ENCODE results near the gene TENT5C.

Gene TENT5C

DNA sequence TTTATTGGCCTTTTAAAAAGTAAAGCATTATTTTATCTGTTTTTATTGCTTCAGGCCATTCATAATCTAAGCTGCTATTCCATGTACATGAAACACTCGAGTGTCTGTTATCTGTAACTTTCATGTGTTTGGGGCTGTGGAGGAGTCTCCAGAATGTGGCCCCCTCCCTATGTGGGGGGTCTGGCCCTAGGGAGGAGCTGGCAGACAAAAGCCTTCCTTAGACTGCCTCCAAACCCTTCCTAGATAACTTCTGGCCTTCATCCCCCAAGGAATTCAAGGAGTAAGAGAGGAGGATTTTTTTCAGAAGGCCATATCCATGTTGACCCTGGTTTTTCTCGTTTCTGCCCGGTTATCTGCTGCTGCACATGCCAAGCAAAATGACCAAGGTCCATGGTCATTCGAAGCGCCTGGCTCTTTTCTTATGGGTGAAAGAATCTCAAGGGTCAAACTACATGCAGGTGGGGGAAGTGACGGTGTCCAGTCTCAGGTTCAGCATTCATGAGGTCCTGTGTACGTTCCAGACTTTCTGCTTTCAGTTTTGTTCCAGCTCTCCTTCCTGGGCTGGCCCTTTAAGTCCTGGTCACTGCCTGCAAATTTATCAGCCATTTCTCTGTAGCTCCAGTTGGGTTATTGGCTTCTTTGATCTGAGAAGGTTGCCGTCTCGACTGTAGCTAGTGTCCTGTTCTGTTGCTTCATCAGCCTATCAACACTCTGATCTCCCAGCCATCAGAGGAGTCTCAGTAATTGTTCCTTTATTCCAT, 8.3 kb downstream of the TENT5C start:
- no peak for DNase-seq

DNA sequence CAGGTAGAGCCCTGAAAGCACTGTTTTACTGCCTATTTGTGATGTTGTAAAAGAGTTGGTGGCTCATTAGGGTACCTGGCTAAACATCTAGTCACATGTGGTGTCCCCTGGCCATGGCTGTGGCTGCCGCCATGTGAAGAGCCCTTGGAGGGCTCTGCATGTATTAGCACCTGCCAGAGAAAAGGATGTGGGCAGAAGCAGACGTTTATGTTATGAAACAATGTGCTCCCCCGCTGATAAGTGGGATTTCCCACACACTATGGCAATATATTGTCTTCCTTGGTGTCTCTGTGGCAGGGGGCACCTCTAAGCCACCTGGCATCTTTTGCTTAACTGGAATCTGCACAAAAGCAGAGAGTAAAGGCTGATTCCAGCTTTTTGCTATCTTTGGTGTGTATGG, 9.6 kb downstream of the TENT5C start:
- no peak for DNase-seq

DNA sequence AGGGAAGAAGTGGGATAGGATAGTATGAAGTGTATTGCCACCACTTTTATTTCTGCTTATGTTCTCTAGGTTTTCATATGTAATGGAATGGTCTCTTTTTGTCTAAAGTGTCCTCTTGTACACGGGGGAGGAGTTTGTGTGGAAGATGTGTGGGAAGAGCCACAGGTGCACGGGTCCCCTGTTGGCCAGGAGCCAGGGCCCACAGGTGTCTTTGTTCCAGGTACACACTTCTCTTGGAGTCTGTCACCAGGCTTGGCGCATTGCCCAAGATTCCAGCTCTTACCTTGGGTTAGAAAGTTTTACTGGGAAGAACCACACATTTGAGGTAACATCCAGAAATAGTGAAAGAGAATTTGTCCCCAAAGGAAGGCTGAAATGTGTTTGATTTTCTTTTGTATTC, 10.5 kb downstream of the TENT5C start:
- DNase-seq: no peak

DNA sequence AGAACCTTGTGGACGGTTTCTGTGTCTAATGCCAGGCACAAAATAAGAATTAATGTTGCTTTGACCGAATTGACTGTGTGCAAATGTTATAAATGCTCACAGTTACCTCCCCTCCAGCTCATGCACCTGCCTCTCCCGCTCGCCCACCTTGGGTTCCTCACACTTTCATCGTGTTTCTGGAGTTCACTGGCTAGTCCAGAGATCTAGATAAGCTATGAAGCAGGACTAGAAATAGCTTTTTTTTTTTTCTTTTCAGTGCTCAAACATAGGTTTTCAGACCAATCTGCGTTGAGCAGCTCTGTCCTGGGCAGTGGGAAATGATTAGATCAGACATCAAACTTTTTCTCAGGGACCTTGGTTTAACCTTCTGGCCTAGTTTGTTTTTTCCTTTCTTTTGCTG, 11.1 kb downstream of the TENT5C start:
- DNase-seq: no peak

DNA sequence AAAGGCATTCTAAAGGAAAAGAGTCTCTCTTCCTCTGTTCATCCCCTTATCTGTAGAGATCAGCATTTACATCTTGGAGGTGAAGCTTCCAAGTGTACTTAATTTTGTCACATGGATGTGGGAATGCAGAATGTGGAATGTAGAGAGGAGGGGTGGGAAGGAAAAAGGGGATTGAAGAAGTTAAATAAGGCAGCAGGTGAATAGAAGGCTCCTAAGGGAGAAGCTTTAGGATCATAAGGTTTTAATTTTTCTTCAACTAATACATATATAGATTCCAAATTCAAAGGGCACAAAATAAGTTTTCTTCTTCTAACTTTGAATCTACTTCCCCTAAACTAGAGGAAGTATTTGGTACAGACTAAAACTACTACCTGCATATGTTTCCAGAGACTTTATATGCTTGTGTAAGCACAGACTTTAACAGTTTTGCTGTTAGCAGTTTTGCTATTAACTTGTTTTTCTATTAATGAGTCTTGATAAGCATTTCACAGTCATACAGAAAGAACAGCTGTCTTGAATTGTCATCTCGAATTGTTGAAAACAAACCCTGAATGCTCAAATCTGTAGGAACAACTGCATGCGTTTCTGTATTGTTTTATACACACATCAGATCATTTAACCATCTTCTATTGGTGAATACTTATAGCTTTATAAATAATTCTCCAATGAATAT, 12.7 kb downstream of the TENT5C start:
- DNase-seq: no peak

DNA sequence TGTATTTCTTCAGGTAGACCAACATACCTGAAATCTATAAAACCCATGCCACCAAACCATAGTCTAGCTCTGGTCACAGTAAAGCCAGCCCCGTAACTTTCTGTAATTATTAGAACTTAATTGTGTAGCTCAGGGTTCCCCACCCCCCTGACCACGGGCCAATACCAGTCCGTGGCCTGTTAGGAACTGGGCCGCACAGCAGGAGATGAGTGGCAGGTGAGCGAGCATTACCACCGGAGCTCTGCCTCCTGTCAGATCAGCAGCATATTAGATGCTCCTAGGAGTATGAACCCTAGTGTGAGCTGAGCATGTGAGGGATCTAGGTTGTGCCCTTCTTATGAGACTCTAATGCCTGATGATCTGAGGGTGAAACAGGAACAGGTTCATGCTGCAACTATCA, 14.6 kb downstream of the TENT5C start:
- DNase-seq: no peak

DNA sequence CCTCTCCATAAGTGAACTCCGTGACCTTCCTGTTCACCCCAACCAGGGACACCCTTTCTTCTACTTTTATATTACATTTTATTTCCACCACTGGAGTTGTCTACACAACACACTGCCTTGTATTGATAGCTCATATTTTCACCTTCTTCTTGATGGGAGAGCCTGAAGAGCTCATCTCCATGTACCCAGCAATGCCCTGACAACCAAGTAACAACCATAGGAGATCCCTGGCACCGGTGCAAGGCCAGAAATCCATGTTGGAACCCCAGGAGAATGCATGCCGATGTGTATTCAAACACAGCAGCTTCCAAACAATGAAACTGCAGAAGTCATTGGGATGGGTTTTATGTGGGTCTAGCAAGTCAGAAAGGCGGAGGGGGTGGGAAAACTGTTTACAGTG, 15.5 kb downstream of the TENT5C start:
- no peak for DNase-seq

DNA sequence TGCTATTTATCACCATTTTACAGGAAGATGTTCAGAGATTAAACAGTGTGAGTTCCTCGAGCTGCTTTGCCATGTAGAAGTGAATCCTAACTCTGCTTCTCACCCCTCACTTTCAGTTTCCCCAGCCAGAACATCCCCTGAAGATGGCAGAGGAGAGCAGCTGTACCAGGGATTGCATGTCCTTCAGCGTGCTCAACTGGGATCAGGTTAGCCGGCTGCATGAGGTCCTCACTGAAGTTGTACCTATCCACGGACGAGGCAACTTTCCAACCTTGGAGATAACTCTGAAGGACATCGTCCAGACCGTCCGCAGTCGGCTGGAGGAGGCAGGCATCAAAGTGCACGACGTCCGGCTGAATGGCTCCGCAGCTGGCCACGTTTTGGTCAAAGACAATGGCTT, 16.9 kb downstream of the TENT5C start:
- no peak for DNase-seq

DNA sequence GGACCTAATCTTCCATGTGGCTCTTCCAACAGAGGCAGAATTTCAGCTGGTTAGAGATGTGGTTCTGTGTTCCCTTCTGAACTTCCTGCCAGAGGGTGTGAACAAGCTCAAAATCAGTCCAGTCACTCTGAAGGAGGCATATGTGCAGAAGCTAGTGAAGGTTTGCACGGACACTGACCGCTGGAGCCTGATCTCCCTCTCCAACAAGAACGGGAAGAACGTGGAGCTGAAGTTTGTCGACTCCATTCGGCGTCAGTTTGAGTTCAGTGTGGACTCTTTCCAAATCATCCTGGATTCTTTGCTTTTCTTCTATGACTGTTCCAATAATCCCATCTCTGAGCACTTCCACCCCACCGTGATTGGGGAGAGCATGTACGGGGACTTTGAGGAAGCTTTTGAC, 17.3 kb downstream of the TENT5C start:
- DNase-seq: no peak

DNA sequence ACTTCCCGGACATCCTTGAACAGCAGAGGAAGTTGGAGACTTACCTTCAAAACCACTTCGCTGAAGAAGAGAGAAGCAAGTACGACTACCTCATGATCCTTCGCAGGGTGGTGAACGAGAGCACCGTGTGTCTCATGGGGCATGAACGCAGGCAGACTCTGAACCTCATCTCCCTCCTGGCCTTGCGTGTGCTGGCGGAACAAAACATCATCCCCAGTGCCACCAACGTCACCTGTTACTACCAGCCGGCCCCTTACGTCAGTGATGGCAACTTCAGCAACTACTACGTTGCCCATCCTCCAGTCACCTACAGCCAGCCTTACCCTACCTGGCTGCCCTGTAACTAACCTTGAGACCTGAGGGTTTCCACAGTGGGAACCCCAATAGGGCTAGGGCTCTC, 17.9 kb downstream of the TENT5C start:
- DNase-seq: no peak

DNA sequence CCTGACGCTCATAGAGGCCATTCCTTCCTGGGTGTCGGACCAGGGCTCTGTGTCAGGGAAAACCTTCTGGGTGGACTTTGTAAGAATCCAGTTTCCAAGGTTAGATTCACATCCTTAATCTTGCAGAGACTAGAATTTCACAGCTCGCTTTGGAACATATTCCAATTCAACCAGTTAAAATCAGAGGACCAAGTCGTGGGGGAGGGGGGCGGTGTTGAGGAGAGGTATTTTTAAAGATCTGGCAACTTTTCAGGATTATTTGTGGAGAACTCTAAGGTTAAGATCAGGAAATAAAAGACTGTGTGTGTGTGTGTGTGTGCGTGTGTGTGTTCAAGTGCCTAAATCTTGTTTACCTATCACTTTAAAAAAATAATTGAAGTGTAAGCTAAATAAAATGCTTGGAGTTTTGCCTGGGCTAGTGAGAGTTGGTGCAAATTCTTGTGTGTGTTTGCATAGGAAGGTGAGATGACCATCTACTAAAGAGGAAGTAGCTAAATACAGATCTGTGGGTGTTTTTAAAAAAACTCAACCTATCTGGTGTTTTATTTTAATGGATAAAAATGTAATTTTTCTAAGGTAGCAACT, 21.8 kb downstream of the TENT5C start:
- DNase-seq: no peak

DNA sequence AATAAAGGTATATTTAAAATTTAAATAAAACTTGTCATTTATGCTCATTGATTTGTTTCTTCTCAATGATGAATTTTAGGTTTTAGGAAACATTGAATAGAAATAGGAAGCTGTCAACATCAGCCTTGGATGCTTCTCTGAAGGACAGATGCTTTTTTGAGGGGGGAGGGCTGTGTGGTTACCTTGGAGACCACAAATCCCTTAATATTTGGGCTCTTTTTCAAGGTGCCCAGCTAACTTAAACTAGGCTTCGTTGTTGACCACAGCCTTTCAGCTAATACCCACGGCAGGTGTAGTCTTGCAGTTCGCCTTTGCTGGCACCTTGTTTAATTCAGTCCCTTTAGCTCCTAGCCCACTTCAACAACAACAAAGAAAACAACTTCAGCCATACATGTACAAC, 22.5 kb downstream of the TENT5C start:
- DNase-seq: no peak

DNA sequence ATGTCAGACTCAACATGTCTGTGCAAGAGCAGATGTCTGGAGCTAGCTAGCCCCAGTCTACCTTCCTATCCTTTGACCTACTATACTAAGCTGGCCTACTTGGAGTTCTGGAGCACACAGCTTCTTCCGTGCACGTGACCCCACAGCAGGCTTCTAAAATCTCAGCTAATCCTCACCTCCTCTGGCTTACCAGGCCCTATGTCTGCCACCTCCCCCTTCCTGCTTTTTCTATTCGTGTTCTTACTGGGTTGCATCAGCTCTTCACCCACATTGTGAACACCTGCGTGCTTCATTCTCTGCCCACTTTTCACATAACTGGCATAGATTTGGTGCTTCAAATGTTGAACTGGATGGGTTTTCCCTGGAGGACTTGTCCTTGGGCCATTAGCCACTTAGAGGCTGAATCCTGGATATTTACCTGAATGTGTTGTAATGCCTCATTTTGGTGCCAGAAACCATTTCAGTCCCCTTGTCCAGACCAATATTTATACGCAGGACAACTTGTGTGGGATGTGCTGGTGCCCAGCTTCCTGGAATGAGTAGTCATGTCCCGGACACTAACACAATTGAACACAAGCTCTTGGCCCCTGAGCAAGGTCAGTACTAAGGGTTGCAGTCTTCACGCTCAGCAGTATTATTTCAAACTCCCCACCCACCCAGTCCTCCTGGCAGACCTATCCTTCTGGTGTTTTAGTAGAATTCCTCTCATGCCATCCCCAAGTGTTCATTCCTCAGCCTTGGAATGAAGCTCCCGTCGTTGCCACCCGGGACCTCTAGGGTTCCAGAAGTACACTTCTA, 24.0 kb downstream of the TENT5C start:
- DNase-seq: no peak

DNA sequence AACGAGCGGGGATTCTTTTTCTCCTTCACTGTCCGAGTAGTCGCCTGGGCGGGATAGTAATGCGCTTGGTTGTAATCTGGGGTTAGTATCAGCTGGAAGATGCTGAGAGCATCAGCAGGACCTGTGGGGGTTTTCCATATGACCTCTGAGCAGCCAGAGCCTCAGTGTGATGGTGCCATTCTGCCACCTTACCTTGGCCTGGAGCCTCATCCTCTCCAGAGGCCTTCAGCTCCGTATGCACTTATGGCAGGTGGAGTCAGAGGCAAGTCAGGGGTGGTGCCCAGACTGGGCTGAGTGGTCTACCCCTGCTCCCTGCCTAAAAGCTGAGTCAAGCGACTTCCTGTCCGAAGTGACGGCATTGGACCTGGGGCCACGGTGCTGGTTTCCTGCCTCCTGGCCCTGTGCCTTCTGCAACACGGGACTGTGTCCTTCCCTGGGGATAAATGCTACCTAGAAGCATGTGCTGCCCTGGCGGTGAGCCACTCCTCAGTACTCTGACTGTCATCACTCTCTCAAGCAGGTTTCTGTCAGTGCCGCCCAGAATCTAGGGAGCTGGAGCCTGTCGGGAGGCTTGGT, 24.7 kb downstream of the TENT5C start:
- DNase-seq: no peak

DNA sequence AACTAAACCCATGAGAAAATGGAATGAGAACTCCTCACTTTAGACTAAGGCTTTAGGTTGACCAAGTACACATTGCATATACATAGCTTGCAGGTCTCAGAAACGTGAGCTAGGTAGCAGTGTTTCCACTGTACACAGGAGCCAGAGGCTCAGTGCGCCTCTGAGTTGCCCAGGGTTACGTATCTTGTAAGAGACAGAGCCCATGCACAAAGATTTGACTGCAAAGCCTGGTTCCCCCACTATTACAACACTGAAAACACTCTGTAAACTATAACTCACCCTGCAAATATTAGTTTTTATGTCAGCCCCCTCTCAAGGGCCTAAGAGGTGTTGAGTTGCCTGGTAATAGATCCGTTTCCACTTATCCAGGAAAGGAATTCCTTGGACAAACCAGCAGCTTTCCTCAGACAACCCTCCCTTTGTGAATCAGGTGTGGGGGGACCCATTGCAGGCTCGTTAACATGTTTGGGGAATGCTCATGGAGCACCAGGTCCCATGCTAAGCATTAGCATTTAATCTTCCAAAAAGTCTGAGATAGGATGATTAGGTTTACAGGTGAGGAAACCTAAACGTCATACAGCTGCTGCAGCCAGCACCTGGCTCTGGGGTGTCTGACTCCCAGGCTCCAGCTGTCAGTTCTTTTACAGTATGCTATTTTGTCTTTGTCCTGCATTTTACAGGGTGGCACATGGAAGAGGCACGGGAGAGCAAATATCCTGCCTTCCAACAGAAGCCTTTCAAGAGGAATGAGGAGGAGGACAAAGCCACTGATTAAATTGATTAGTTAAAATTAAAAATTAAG, 25.7 kb downstream of the TENT5C start:
- DNase-seq: no peak

DNA sequence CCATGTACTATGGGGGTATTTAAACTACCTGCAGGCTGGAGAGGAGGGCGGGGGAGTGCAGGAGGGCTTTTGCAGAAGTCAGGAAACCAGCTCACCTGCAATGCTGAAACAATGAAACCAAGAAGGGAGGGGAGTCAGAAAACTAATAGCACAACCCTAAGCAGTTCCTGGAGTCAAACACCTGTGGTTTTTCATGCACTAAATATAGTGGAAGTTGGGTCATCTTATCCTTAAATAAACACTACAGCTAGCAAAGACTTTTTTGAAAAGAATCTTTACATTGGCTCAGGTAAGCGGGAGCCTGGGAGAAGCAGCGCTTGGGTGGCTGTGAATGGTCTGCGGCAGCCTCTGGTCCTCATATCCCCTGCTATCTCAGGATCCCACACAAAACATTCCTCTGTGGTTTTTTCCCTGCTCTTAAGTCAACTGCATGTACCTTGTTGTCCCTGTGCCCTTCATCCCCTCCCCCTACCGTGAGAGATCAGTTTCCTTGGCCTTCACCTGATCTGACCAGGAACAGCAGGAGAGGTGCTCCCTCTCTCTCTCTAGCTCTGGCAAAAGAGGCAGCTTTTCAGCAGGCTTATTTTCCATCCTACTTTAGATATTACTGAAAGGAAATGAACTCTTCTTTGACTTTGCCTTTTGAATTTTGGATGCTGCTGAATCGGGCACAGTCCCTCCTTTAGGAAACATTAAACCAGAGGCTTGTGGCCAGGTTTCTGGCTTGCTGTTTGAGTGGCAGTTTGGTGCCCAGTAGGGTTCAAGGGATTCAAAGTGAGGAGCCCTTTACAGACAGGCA, 26.6 kb downstream of the TENT5C start:
- no peak for DNase-seq

DNA sequence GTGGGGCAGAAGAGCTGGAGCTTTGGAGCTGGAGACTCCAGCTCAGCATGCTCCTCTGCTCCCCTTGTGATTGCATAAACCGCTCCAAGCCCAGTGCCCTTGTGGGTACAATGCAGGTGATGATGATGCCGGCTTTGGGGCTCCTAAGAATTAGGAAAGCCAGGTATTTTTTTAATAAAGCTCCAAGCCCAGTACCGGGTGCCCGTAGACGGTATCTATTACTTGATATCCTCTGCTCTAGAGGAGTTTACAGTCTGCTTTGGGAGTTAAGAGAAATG, 27.2 kb downstream of the TENT5C start:
- no peak for DNase-seq

DNA sequence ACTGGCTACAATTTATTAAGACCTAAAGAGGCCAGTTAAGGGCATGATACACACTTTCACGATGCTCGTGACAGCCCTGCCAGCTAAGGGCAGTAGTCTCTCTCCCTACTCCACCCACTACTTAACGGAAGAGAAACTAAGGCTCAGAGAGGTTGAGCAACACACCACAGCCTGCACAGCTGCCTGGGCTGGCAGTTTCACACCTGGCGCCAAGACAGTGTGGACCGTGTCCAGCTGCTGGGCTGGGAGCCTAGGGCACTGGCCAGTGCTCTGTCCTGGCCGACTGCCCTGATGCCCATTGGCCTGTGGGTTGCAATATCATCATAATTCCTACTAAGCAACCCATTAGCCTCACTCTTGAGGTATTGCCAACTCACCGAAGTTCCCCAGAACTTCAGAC, 27.6 kb downstream of the TENT5C start:
- DNase-seq: peak in 2 of 4 experiments; percentile 4 to 15

DNA sequence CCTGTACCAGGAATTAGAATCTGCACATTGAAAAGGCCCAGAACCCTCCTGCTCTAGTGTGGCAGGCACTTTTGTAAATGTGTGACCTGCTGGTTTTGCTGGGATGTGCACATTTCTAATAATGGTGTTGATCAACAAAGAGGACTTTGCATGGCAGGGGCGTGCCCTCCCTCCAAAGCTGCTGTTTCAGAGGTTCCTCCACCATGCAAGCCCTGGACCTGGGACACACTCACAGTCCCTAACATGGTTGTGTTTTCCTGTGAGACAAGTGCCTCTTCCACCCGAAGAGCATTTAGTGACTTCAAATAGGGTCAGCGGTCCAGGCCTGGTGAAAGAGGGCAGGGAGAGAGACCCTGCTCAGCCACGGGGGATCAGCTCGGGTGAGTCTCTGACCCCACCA, 28.1 kb downstream of the TENT5C start:
- DNase-seq: no peak

DNA sequence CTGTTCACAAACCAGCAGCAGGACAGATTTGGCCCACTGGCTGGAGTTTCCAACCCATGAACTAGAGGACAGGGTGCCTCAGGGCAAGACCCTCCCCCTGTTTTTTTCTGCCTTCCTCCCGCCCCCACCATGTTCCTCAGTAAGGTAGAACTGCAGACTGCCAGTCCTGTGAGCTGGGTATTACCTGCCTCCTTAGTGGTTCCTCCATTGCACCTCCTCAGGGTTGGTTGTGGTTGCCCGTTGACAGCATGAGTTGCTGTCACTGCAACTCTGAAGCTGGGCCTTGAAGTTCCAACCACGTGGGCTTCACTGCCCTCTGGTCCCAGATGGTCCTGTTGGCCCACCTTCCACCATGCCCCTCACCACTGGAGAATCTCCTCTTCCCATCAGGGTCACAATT, 28.8 kb downstream of the TENT5C start:
- no peak for DNase-seq

DNA sequence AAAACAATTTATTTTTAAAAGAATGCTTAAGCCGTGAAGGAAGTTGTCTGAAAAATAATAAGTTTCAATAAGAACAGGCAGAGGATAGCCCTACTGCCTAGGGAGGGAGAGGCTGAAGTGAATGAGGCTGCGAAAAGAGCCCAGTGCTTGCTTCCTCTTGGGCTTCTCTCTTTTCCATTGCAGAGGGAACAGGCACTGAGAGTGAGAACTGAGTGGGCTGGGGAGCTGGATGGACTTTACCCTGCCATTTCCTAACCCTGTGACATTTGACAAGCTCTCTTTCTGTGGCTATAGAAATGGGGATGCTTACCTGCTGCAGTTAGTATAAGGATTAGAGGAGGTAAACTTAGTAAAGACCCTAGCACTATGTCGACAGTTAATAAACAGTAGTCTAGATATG, 30.0 kb downstream of the TENT5C start:
- peak; percentile 30 to 61 (median 51) for DNase-seq

Data from suppressor macrophage (primary cell).